Mucosa of stomach (tissue), 1 donor: Measurements from ENCODE around the gene MPP2.
"Not testable (repeated sequence)": the region's sequence is repeated elsewhere in the genome, so short reads cannot be mapped to it uniquely, and the experiment has no call there.

Experiments
- H3K27me3 ChIP-seq: one replicate; pipeline ENCODE4 v1.7.0; 2013; ENCODE audit warnings: mild to moderate bottlenecking, low read length; ENCODE audit not compliant: control insufficient read depth, insufficient read depth
- H3K36me3 ChIP-seq: one replicate; pipeline ENCODE4 v1.7.0; 2013; ENCODE audit warnings: low read length; ENCODE audit not compliant: control insufficient read depth, insufficient read depth
- H3K4me1 ChIP-seq: one replicate; pipeline ENCODE4 v1.7.0; 2013; ENCODE audit warnings: mild to moderate bottlenecking, low read length; ENCODE audit not compliant: control insufficient read depth, insufficient read depth
- H3K4me3 ChIP-seq: one replicate; pipeline ENCODE4 v1.7.0; 2013; ENCODE audit warnings: low read length
- H3K9ac ChIP-seq: one replicate; pipeline ENCODE4 v1.7.0; 2013; ENCODE audit warnings: mild to moderate bottlenecking, low read length, moderate library complexity
- H3K9me3 ChIP-seq: one replicate; pipeline ENCODE4 v1.7.0; 2013; ENCODE audit warnings: mild to moderate bottlenecking, low read length, moderate library complexity; ENCODE audit not compliant: control insufficient read depth
- donor health status: Pancreatic carcinoma.

MPP2 gene

GRCh38 chr17:43940630-43941029, 33.3 kb upstream of the MPP2 start:
- Histone ChIP-seq H3K36me3 (no peaks in the 10 kb centered on the region), H3K27me3 (peaks cover 23% of the 10 kb centered on the region), H3K9me3 (no peaks in the 10 kb centered on the region), H3K4me3 (no peak overlapping the region), H3K9ac (no peak overlapping the region), H3K4me1 (peaks cover 8% of the 10 kb centered on the region)

DNA sequence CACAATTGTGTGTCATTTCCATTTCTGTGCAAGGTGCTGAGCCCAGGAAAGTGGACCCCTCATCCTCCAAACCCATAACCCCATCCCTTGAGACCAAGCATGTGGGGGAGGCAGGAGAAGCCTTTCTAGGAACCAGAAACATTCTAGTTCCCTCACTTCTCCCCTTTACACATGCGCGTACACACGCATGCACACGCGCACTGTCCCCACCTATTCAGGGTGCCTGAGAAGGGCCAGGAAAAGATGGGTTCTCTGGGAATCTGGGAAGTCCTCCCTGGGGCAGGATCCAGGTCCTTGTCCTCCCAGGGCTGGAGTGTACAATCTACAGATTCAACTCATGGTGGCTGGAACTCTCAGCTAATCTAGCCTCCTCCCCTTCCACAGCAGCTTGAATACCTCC, 32.5 kb upstream of the MPP2 start:
- Histone ChIP-seq H3K9ac (no peak overlapping the region), H3K36me3 (no peaks in the 10 kb centered on the region), H3K4me1 (peaks cover 8% of the 10 kb centered on the region), H3K9me3 (no peaks in the 10 kb centered on the region), H3K4me3 (no peak overlapping the region), H3K27me3 (peaks cover 23% of the 10 kb centered on the region)

DNA sequence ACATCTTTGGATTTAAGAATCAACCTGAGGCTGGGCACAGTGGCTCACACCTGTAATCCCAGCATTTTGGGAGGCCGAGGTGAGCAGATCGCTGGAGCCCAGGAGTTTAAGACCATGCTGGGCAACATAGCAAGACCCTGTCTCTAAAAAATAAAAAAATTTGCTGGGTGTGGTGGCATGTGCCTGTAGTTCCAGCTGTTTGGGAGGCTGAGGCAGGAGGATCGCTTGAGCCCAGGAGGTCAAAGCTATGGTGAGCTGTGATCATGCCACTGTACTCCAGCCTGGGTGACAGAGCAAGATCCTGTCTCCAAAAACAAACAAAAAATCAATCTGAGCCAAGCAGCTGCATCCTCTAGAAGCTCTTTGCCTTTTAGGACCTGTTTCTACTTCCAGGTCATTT, 32.1 kb upstream of the MPP2 start:
- H3K4me3 ChIP-seq, H3K9me3 ChIP-seq, H3K4me1 ChIP-seq, H3K9ac ChIP-seq, H3K36me3 ChIP-seq: not testable (repeated sequence)
- H3K27me3 ChIP-seq = peaks cover 23% of the 10 kb centered on the region

DNA sequence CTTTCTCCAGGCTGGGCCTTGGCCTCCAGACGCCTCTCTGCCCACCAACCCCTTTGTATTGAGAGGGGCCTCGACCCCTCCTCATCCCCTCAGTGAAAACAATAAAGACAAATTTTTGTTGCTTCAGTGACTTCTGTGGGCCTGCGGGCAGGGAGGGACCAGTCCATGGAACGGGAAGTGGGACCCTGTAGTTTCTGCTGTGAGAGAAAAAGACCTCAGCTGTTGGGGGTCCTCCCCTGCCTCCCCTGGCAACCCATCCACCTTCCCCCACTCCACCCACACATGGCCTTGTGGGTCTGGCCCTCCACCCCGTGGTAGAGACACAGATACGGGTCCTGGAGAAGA, 31.5 kb upstream of the MPP2 start:
- H3K4me3 ChIP-seq = no peak overlapping the region
- H3K27me3 ChIP-seq = peaks cover 25% of the 10 kb centered on the region
- no peak overlapping the region for H3K9ac ChIP-seq
- no peaks in the 10 kb centered on the region for H3K36me3 ChIP-seq
- H3K4me1 ChIP-seq = peaks cover 4% of the 10 kb centered on the region
- H3K9me3 ChIP-seq = no peaks in the 10 kb centered on the region

- Histone ChIP-seq H3K4me3 (no peak overlapping the region), H3K36me3 (no peaks in the 10 kb centered on the region), H3K9ac (no peak overlapping the region), H3K27me3 (peaks cover 33% of the 10 kb centered on the region), H3K9me3 (no peaks in the 10 kb centered on the region), H3K4me1 (peaks cover 4% of the 10 kb centered on the region)
Observed at GRCh38 chr17:43936434-43936833, 29.1 kb upstream of the MPP2 start.

- H3K36me3 ChIP-seq = no peaks in the 10 kb centered on the region
- peaks cover 33% of the 10 kb centered on the region for H3K27me3 ChIP-seq
- H3K9me3 ChIP-seq = no peaks in the 10 kb centered on the region
Observed at GRCh38 chr17:43935926-43936261, 28.6 kb upstream of the MPP2 start.

DNA sequence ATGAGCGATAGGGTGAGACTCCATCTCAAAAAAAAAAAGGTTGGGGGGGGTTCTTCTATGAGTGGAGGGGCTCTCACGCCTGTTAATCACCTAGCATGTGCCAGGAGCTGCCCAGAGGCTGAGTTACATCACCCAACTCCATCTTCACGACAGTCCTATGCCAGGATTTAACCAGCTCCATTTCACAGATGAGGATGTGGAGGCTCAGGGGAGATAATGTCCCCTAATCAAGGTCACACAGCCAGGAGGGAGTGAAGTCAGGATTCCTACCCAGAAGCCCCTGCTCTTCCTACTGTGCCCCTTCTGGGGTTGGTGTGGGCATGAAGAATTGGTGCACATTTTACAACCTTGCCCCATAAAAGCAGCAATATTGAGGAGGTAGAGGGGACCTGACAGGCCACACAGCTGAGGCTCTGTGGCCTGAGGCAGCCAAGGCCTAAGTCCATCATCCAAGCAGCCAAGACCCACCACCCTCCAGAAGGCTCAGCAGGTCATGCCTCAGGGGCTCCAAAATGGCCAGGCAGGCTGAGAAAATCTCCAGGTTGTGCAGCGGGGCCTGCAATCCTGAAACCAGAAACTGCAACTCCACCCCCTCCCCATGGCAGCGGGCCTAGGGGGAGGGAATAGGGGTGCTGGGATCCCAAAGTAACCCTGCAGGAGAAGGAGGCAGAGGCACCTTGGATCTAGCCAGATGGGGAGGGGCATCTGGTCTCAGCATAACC, 28.0 kb upstream of the MPP2 start:
- Histone ChIP-seq H3K4me3 (no peak overlapping the region), H3K36me3 (no peaks in the 10 kb centered on the region), H3K9me3 (no peaks in the 10 kb centered on the region), H3K27me3 (peaks cover 33% of the 10 kb centered on the region), H3K4me1 (peaks cover 12% of the 10 kb centered on the region), H3K9ac (no peak overlapping the region)

More at GRCh38 chr17:43935926-43936261, 28.6 kb upstream of the MPP2 start:
- Histone ChIP-seq H3K9ac (no peak overlapping the region), H3K4me3 (no peak overlapping the region), H3K4me1 (peaks cover 10% of the 10 kb centered on the region)

DNA sequence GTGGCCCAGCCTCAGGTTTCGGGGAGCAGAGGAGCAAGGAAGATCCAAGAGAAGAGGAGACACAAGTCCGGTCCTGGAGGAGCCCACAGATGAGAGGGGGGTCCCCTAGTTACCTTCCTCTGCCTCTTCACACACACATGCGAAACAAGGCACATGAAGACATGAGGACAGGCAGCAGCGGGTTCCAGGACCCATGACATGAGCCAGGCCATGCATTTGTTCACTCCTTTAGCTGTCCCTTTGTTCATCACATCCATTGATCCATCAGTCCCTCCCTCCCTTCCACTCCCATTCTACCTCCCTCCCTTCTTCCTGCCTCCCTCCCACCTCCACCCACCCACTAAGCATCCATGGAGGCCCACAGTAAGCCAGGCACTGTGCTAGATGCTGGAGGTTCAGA, 25.6 kb upstream of the MPP2 start:
- H3K4me1 ChIP-seq = peaks cover 10% of the 10 kb centered on the region
- H3K9me3 ChIP-seq = no peaks in the 10 kb centered on the region
- peaks cover 19% of the 10 kb centered on the region for H3K27me3 ChIP-seq
- H3K36me3 ChIP-seq = no peaks in the 10 kb centered on the region
- no peak overlapping the region for H3K9ac ChIP-seq
- H3K4me3 ChIP-seq = no peak overlapping the region

GRCh38 chr17:43932357-43932756, 25.0 kb upstream of the MPP2 start:
- Histone ChIP-seq H3K36me3 (no peaks in the 10 kb centered on the region), H3K27me3 (peaks cover 20% of the 10 kb centered on the region), H3K4me3 (no peak overlapping the region), H3K4me1 (peaks cover 9% of the 10 kb centered on the region), H3K9me3 (no peaks in the 10 kb centered on the region), H3K9ac (no peak overlapping the region)

DNA sequence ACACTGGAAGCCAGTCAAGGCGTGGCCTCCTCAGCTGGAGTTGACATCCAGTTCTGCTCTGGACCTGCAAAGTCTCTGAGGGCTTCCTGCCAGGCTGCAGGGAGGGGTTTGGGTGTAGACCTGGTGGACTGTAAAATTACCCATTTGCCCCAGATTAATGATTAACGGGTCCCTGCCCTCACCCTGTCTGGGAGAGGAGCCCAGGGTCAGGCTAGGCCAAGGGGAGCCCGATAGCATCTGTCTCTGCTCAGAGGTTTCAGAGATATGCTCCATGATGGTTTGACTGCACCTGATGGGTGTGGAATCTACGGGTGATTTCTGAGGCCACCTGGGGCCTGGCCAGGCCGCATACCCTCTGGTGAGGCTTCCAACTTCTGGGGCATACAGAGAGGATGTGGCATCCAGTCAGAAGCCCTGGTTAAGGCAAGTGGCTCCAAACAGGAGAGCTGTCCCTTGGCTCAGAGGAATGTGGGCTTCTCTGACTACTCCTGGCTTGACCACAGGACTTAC, 23.8 kb upstream of the MPP2 start:
- Histone ChIP-seq H3K36me3 (no peaks in the 10 kb centered on the region), H3K4me1 (peaks cover 15% of the 10 kb centered on the region), H3K9me3 (no peaks in the 10 kb centered on the region), H3K4me3 (no peak overlapping the region), H3K27me3 (peaks cover 30% of the 10 kb centered on the region), H3K9ac (no peak overlapping the region)

- peaks cover 15% of the 10 kb centered on the region for H3K4me1 ChIP-seq
- no peaks in the 10 kb centered on the region for H3K36me3 ChIP-seq
- no peak overlapping the region for H3K9ac ChIP-seq
- H3K27me3 ChIP-seq = peaks cover 43% of the 10 kb centered on the region
- no peaks in the 10 kb centered on the region for H3K9me3 ChIP-seq
- H3K4me3 ChIP-seq = no peak overlapping the region
Observed at GRCh38 chr17:43928609-43929008, 21.3 kb upstream of the MPP2 start.

GRCh38 chr17:43927929-43928328, 20.6 kb upstream of the MPP2 start:
- not testable (repeated sequence) for H3K4me3 ChIP-seq, H3K9me3 ChIP-seq, H3K36me3 ChIP-seq, H3K9ac ChIP-seq
- Histone ChIP-seq H3K4me1 (peaks cover 15% of the 10 kb centered on the region), H3K27me3 (peaks cover 49% of the 10 kb centered on the region)
